HEK293 (cell line): Measurements from ENCODE around the gene ANKRD44.

ENCODE experiments used
- CTCF ChIA-PET: fragments of 350-600 bp; formaldehyde crosslinking; extraction: SDS; loops from one replicate; lab custom pipeline; 2021; ENCODE audit warnings: antibody characterized with exemption; lab: Yijun Ruan, JAX
- POLR2A ChIA-PET: fragments of 300-600 bp; formaldehyde crosslinking; extraction: SDS; loops from one replicate; lab custom pipeline; 2020; ENCODE audit warnings: antibody characterized with exemption, inconsistent platforms; lab: Yijun Ruan, JAX
- H3K27ac ChIP-seq: fragments of 200-500 bp; sonication (Bioruptor generic); 2 replicates; pipeline ENCODE4 v1.5.1; 2014; ENCODE audit warnings: low read depth, low read length, control low read depth, inconsistent platforms; ENCODE audit errors: extremely low read depth
- H3K36me3 ChIP-seq, 2 experiments: fragments of 200-500 bp in 1 of 2; sonication (Bioruptor generic) in 1 of 2; 1 replicate in 1 of 2; 2 replicates in 1 of 2; pipeline ENCODE4 v1.5.1; 2014 to 2017; ENCODE audit warnings: inconsistent platforms in 2 of 2, low read length in 2 of 2; ENCODE audit not compliant: control insufficient read depth in 2 of 2, insufficient read depth in 1 of 2
- H3K4me1 ChIP-seq: fragments of 200-500 bp; sonication (Bioruptor generic); 2 replicates; pipeline ENCODE4 v1.5.1; 2014; ENCODE audit warnings: mild to moderate bottlenecking, low read length, inconsistent platforms; ENCODE audit not compliant: control insufficient read depth, insufficient read depth
- H3K4me3 ChIP-seq: 2 replicates; pipeline ENCODE4 v1.5.1; 2011; ENCODE audit warnings: low read depth, mild to moderate bottlenecking, control low read depth, low read length, moderate library complexity
- H3K9me3 ChIP-seq: fragments of 200-500 bp; sonication (Bioruptor generic); 2 replicates; pipeline ENCODE4 v1.5.1; 2014; ENCODE audit warnings: low read depth, low read length, inconsistent platforms; ENCODE audit not compliant: control insufficient read depth, insufficient read depth
- KLF9 ChIP-seq: fragments of 450-650 bp; formaldehyde crosslinking; IDR thresholded peaks from 2 replicates; pipeline ENCODE4 v1.5.1; 2016; ENCODE audit warnings: missing biosample characterization, missing genetic modification characterization, low read depth
- SP3 ChIP-seq: fragments of 450-650 bp; formaldehyde crosslinking; IDR thresholded peaks from 2 replicates; pipeline ENCODE4 v1.5.1; 2016; ENCODE audit warnings: missing biosample characterization, missing genetic modification characterization
- WT1 ChIP-seq: fragments of 450-650 bp; formaldehyde crosslinking; IDR thresholded peaks from 2 replicates; pipeline ENCODE4 v1.5.1; 2016; ENCODE audit warnings: missing biosample characterization, missing genetic modification characterization
- ZFHX2 ChIP-seq: fragments of 450-650 bp; formaldehyde crosslinking; conservative IDR thresholded peaks from 2 replicates; pipeline ENCODE4 v1.5.1; 2016; ENCODE audit warnings: missing biosample characterization, missing genetic modification characterization
- ZFP3 ChIP-seq: fragments of 450-650 bp; formaldehyde crosslinking; IDR thresholded peaks from 2 replicates; pipeline ENCODE4 v1.5.1; 2016; ENCODE audit warnings: low read depth, missing biosample characterization, missing genetic modification characterization
- ZFP41 ChIP-seq: fragments of 450-650 bp; formaldehyde crosslinking; IDR thresholded peaks from 2 replicates; pipeline ENCODE4 v1.5.1; 2016; ENCODE audit warnings: missing biosample characterization, missing genetic modification characterization, borderline replicate concordance
- ZNF174 ChIP-seq: fragments of 450-650 bp; formaldehyde crosslinking; IDR thresholded peaks from 2 replicates; pipeline ENCODE4 v1.5.0; 2017; ENCODE audit warnings: missing biosample characterization, mild to moderate bottlenecking, missing genetic modification characterization
- ZNF19 ChIP-seq: fragments of 450-650 bp; formaldehyde crosslinking; IDR thresholded peaks from 2 replicates; pipeline ENCODE4; 2016; ENCODE audit warnings: missing biosample characterization, missing genetic modification characterization, low read depth
- ZNF214 ChIP-seq: fragments of 450-650 bp; formaldehyde crosslinking; IDR thresholded peaks from 2 replicates; pipeline ENCODE4 v1.5.1; 2017; ENCODE audit warnings: missing biosample characterization, mild to moderate bottlenecking, missing genetic modification characterization, borderline replicate concordance
- ZNF221 ChIP-seq: fragments of 450-650 bp; formaldehyde crosslinking; IDR thresholded peaks from 2 replicates; pipeline ENCODE4 v1.5.1; 2017; ENCODE audit warnings: missing biosample characterization, missing genetic modification characterization, borderline replicate concordance
- ZNF292 ChIP-seq: fragments of 450-650 bp; formaldehyde crosslinking; IDR thresholded peaks from 2 replicates; pipeline ENCODE4 v1.5.1; 2016; ENCODE audit warnings: low read depth, missing biosample characterization, missing genetic modification characterization, borderline replicate concordance
- ZNF350 ChIP-seq: fragments of 450-650 bp; formaldehyde crosslinking; IDR thresholded peaks from 2 replicates; pipeline ENCODE4 v1.5.0; 2017; ENCODE audit warnings: missing biosample characterization, mild to moderate bottlenecking, missing genetic modification characterization
- ZNF394 ChIP-seq: fragments of 450-650 bp; formaldehyde crosslinking; IDR thresholded peaks from 2 replicates; pipeline ENCODE4 v1.5.1; 2016; ENCODE audit warnings: missing biosample characterization, missing genetic modification characterization, mild to moderate bottlenecking, moderate library complexity, borderline replicate concordance
- ZNF426 ChIP-seq: fragments of 450-650 bp; formaldehyde crosslinking; IDR thresholded peaks from 2 replicates; pipeline ENCODE4 v1.5.1; 2017; ENCODE audit warnings: missing biosample characterization, missing genetic modification characterization, mild to moderate bottlenecking, inconsistent platforms, moderate library complexity
- ZNF571 ChIP-seq: fragments of 450-650 bp; formaldehyde crosslinking; IDR thresholded peaks from 2 replicates; pipeline ENCODE4 v1.5.0; 2017; ENCODE audit warnings: missing biosample characterization, missing genetic modification characterization
- ZNF596 ChIP-seq: fragments of 450-650 bp; IDR thresholded peaks from 2 replicates; pipeline ENCODE4 v1.5.0; 2018; ENCODE audit warnings: missing biosample characterization, mild to moderate bottlenecking, missing genetic modification characterization, moderate library complexity
- ZNF621 ChIP-seq: fragments of 450-650 bp; formaldehyde crosslinking; IDR thresholded peaks from 2 replicates; pipeline ENCODE4 v1.5.1; 2017; ENCODE audit warnings: missing biosample characterization, missing genetic modification characterization
- ZNF629 ChIP-seq: fragments of 450-650 bp; formaldehyde crosslinking; IDR thresholded peaks from 2 replicates; pipeline ENCODE4 v1.5.1; 2017; ENCODE audit warnings: missing biosample characterization, missing genetic modification characterization
- ZNF776 ChIP-seq: fragments of 450-650 bp; formaldehyde crosslinking; IDR thresholded peaks from 2 replicates; pipeline ENCODE4 v1.5.0; 2017; ENCODE audit warnings: missing biosample characterization, missing genetic modification characterization, borderline replicate concordance
- ZNF843 ChIP-seq: fragments of 450-650 bp; formaldehyde crosslinking; IDR thresholded peaks from 2 replicates; pipeline ENCODE4 v1.5.1; 2016; ENCODE audit warnings: missing biosample characterization, missing genetic modification characterization
- TF ChIP-seq, protein P1 (sequence below): fragments of 450-650 bp; formaldehyde crosslinking; IDR thresholded peaks from 2 replicates; pipeline ENCODE4 v1.5.1; 2017; ENCODE audit warnings: missing biosample characterization, missing genetic modification characterization
- TF ChIP-seq, protein P2 (sequence below): fragments of 450-650 bp; formaldehyde crosslinking; IDR thresholded peaks from 2 replicates; pipeline ENCODE4 v1.5.0; 2017; ENCODE audit warnings: missing biosample characterization, missing genetic modification characterization, borderline replicate concordance
- TF ChIP-seq, protein P3 (sequence below): fragments of 450-650 bp; formaldehyde crosslinking; IDR thresholded peaks from 2 replicates; pipeline ENCODE4 v1.5.1; 2016; ENCODE audit warnings: missing biosample characterization, missing genetic modification characterization, low read depth
- TF ChIP-seq, protein P4 (sequence below): fragments of 450-650 bp; formaldehyde crosslinking; IDR thresholded peaks from 2 replicates; pipeline ENCODE4 v1.5.1; 2016; ENCODE audit warnings: missing biosample characterization, missing genetic modification characterization
- TF ChIP-seq, protein P5 (sequence below): fragments of 450-650 bp; formaldehyde crosslinking; IDR thresholded peaks from 2 replicates; pipeline ENCODE4 v1.5.1; 2016; ENCODE audit warnings: missing biosample characterization, missing genetic modification characterization

ANKRD44 gene

DNA sequence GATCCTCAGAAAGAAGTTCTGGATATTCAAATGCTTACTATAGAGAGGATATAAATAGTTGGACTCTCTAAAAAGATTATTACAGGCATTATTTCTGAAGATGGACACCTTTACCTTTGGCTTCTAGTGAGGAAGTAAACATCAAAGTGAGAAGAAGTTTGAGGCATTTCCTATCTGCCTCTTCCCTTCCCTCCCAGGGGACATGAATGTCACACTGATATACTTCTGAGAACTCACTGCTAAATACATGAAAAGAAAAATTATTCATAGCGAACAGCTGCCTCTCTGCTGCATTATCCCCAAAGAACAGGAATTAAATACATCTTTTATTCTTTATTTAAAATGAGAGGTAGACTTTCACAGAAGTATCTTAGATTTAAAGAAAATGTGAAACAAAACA, 320.5 kb downstream of the ANKRD44 start (continued):
- TF ChIP-seq ZFHX2 (tag by site-specific recombination) = no peak
- no peak for TF ChIP-seq ZNF174 (tag by site-specific recombination)
- TF ChIP-seq, protein P1, sequence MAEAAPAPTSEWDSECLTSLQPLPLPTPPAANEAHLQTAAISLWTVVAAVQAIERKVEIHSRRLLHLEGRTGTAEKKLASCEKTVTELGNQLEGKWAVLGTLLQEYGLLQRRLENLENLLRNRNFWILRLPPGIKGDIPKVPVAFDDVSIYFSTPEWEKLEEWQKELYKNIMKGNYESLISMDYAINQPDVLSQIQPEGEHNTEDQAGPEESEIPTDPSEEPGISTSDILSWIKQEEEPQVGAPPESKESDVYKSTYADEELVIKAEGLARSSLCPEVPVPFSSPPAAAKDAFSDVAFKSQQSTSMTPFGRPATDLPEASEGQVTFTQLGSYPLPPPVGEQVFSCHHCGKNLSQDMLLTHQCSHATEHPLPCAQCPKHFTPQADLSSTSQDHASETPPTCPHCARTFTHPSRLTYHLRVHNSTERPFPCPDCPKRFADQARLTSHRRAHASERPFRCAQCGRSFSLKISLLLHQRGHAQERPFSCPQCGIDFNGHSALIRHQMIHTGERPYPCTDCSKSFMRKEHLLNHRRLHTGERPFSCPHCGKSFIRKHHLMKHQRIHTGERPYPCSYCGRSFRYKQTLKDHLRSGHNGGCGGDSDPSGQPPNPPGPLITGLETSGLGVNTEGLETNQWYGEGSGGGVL (tag by site-specific recombination) = no peak
- TF ChIP-seq WT1 (tag by site-specific recombination) = no peak
- no peak for TF ChIP-seq ZNF292 (tag by site-specific recombination)
- TF ChIP-seq ZFP3 (tag by site-specific recombination) = no peak
- no peak for TF ChIP-seq ZNF350 (tag by site-specific recombination)
- no peak for TF ChIP-seq ZNF571
- TF ChIP-seq ZFP41 = no peak

DNA sequence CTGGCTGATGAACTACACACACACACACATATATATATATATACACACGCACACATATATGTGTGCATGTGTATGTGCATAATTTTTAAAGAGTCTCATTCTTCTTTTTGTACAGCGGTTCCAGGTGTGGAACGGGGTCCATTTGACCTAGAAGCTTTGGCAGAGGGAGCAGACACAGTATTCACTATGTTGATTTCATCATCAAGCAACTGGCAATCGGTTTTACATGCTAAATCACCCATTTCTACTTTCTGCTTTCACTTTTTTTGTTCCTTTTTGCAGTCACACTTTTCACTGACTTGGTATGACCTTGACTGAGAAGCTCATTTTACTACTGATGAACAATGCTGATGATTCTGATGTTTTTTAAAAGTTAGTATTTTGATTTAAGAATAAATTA, 321.1 kb downstream of the ANKRD44 start:
- Histone ChIP-seq H3K4me3 (no peak overlapping the region), H3K36me3 (no peaks in the 10 kb centered on the region), H3K9me3 (no peaks in the 10 kb centered on the region), H3K27ac (no peak overlapping the region), H3K4me1 (peaks cover 20% of the 10 kb centered on the region)
- ChIA-PET POLR2A (interaction anchor here (0.7 kb wide), 1 partner anchor 445 kb away, joined by 3 read pairs; the partner anchor contains the start of gene SF3B1), CTCF (interaction anchor here (0.6 to 1.3 kb wide), 2 partner anchors 98 to 179 kb away, joined by 3 to 5 read pairs; no protein-coding TSS in a partner anchor)
- TF ChIP-seq ZNF843 (tag by site-specific recombination) (no peak), ZNF214 (tag by site-specific recombination) (no peak), ZNF776 (no peak), ZNF596 (no peak), ZNF621 (tag by site-specific recombination) (no peak), ZNF629 (tag by site-specific recombination) (no peak), ZNF221 (tag by site-specific recombination) (no peak), SP3 (tag by site-specific recombination) (no peak), ZNF426 (no peak), ZNF19 (no peak), KLF9 (tag by site-specific recombination) (no peak), ZNF394 (tag by site-specific recombination) (no peak)
- TF ChIP-seq, protein P2, sequence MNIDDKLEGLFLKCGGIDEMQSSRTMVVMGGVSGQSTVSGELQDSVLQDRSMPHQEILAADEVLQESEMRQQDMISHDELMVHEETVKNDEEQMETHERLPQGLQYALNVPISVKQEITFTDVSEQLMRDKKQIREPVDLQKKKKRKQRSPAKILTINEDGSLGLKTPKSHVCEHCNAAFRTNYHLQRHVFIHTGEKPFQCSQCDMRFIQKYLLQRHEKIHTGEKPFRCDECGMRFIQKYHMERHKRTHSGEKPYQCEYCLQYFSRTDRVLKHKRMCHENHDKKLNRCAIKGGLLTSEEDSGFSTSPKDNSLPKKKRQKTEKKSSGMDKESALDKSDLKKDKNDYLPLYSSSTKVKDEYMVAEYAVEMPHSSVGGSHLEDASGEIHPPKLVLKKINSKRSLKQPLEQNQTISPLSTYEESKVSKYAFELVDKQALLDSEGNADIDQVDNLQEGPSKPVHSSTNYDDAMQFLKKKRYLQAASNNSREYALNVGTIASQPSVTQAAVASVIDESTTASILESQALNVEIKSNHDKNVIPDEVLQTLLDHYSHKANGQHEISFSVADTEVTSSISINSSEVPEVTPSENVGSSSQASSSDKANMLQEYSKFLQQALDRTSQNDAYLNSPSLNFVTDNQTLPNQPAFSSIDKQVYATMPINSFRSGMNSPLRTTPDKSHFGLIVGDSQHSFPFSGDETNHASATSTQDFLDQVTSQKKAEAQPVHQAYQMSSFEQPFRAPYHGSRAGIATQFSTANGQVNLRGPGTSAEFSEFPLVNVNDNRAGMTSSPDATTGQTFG (tag by site-specific recombination) = no peak
- TF ChIP-seq, protein P3, sequence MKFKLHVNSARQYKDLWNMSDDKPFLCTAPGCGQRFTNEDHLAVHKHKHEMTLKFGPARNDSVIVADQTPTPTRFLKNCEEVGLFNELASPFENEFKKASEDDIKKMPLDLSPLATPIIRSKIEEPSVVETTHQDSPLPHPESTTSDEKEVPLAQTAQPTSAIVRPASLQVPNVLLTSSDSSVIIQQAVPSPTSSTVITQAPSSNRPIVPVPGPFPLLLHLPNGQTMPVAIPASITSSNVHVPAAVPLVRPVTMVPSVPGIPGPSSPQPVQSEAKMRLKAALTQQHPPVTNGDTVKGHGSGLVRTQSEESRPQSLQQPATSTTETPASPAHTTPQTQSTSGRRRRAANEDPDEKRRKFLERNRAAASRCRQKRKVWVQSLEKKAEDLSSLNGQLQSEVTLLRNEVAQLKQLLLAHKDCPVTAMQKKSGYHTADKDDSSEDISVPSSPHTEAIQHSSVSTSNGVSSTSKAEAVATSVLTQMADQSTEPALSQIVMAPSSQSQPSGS = no peak
- TF ChIP-seq, protein P4, sequence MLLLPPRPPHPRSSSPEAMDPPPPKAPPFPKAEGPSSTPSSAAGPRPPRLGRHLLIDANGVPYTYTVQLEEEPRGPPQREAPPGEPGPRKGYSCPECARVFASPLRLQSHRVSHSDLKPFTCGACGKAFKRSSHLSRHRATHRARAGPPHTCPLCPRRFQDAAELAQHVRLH (tag by site-specific recombination) = no peak
- TF ChIP-seq, protein P5, sequence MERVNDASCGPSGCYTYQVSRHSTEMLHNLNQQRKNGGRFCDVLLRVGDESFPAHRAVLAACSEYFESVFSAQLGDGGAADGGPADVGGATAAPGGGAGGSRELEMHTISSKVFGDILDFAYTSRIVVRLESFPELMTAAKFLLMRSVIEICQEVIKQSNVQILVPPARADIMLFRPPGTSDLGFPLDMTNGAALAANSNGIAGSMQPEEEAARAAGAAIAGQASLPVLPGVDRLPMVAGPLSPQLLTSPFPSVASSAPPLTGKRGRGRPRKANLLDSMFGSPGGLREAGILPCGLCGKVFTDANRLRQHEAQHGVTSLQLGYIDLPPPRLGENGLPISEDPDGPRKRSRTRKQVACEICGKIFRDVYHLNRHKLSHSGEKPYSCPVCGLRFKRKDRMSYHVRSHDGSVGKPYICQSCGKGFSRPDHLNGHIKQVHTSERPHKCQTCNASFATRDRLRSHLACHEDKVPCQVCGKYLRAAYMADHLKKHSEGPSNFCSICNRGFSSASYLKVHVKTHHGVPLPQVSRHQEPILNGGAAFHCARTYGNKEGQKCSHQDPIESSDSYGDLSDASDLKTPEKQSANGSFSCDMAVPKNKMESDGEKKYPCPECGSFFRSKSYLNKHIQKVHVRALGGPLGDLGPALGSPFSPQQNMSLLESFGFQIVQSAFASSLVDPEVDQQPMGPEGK (tag by site-specific recombination) = no peak
